GM19397 (cell line): Measurements from ENCODE around the gene SCRN2.

ENCODE experiments used
- ATAC-seq: cut with Tn5 transposase; IDR thresholded peaks from one replicate; pipeline ENCODE4 v1.9.1; 2021; ENCODE audit warnings: mild to moderate bottlenecking, moderate library complexity; ENCODE audit not compliant: unreplicated experiment

The SCRN2 gene

DNA sequence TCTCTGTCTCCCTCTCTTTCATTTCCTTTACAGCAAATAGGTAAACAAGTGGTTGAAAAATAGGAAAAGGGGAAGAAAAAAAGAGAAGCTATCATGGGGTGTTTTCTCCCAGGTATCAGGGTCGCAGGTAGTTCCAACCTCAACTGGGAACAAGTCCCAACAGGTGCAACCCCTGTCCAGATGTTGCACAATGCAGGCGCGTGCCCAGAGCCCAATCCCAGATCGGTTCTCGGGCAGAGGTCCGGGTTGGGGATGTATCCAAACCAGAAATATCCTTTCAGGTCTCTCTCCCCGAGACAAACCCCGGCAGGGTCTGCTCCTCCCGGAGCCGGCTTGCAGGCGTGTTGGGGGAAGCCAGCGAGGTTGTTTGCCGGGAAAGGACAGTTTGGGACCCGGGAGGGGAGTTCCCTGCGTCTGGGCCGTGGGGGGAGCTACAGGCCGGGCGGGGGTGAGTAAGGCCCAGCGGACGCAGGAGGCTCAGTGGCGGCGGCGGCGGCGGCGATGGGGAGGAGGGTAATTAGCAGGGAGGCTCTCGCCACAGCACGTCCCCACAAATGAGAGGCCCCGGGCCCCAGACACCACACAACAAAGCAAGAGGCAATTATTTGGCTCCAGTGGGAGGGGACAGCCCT lies 31.1 kb upstream of the SCRN2 start:
- no peak for ATAC-seq

DNA sequence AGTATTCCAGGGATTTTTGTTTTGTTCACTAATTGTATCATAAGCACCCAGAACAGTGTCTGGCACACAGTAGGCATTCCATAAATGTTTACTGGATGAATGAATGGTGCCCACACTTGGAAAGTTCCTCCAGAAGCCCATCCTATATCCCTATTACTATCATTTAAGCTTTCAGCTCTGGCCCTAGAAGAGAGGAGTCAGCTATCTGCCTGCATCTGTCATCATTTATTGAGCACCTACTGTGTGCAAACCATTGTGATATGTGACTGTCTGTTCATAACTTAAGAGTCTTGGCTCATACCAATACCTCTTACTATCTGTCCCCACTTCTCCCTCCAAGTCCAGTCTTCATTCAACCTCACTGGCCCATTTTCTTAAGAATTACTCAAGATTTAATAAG lies 30.0 kb upstream of the SCRN2 start:
- no peak for ATAC-seq

DNA sequence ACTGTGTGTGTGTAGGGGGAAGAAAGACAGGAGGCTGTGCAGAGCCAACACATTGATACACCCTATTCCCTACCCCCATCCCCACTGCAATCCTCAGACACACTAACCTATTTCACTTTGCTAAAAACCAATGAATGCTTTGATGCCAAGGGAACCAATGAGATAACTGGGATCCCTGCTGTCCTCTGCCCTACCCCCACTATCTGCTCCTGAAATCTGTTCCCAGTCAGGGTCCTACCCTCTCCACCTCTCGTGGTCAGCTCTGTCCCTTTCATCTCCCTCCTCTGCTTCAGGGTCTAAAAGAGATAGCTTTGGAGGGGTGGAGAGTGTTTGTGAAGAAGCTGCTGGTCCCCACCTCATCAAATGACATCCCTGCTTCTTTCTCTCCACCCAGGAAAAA lies 29.0 kb upstream of the SCRN2 start:
- ATAC-seq: no peak

DNA sequence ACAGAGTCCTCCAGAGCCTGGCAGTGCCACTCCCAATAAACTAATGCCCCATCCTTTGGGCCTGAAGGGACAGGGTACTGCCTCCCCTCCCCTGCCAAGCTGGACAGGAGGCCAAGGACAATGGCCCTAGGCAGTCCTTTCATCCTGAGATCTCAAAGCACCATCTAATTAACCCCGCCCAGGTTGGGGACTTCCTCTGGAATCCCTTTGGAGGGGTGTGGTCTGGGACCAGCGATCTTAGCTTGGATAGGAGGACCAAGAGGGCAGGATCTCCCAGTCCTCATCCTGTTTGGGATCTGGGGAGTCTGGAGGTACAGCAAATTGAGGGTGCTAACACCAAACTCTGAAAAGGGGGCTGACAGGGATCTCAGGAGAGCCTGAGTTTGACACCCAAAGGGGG lies 28.0 kb upstream of the SCRN2 start:
- ATAC-seq: no peak

DNA sequence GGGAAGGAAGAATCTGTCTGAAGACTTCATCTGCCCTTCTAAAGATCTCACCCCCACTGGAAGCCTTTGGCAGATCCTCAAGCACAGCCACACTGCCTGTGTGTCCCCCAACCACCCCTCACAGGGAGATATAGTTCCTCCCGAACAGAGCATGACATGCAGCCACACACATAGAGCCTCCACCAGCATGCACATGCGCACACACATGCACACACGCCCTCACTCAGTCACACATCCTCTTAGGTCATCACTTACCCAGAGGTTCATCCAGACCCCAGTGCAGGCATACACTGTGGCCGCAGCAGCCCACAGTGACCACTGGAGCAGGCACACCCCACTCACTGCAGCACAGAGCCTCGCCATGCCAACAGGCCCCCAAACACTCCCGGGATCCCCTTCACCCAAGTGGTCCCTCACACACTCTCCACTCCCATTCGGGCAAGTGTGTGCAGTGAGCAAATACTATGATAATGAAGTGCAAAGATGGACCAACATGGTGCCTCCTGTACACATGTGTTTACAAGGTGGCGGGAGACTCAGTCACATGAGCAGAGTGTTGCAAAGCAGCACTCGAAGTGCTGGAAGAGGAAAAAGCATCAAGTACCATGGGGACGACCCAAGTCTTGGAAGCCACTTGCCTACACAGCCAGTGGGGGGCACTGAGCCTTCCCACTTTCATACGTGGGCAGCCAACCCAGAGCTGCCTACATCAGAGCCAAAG lies 26.9 kb upstream of the SCRN2 start:
- no peak for ATAC-seq

DNA sequence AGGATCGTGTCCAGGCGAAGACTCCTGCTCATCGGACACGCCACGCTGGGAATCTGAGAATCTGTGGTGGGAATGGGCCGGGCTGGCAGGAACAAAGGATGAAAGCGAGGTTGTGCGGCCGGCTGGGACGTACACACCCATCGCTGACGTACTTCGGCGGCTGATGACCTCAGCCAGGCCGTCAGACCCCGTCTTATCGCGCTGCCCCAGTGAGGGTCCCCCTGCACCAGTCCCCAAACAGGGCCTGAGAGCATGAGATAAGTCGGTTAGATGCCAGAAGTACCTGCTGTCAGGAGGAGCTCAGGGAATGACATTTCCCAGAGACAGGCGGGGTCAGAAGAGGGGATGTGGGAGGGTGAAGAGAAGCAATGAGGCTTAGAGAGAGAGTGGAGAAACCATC lies 25.9 kb upstream of the SCRN2 start:
- ATAC-seq: no peak

DNA sequence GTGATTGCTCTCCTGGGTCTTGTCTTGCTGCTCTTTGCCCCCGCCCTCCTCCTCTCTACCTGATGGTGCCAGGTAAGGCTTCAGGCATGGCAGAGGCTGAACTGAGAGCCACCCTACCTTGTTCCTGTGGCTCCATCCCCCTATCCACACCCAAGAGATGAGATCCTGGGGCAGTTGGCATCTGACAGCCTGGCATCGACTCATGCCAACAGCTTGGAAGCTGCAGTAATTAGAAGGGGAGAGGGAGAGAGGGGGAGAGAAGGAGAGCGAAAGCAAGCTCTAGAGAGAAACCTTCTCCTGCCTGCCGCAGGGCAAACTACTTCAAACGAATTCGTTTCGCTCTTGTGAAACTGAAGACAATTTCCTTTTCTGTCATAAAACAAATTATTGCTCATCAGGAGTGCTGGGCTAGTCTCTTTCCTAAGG lies 23.7 kb upstream of the SCRN2 start:
- no peak for ATAC-seq

DNA sequence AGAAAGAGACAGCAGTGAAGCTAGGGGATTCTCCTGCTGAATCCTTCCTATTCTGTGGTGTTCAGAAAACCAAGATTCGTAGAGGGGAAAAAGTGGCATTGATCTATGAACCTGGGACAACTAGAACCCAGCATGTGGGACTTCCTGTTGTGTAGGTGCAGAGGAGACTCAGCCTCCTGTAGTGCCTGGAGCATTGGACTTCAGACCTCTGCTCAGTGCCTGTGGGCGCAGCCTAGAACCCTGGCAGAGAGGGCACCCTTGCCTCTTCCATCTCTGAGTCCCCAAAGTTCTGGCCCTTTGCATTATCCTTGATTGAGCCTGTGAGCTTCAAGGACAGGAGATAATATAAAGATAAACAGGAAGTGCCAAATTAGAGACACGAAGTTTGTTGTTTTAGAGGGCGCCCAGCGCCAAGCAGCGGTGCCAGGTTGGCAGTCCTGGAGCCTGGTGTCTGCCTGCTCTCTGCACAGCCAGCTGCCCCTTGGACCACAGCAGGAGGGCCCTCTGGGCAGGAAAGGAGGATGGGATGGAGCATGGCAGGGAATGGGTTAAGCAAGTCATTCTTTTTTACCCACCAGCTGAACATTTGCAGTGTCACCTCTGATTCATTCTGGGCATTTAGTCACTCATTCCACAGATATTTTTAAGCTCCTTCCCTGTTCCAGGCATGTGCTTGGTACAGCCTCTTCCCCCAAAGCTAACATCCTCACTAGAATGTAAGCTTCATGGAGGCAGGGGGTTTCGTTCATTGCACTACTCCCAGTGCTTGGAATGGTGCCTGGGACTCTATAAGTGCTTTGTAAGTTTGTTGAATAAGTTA lies 21.8 kb upstream of the SCRN2 start:
- ATAC-seq: no peak

DNA sequence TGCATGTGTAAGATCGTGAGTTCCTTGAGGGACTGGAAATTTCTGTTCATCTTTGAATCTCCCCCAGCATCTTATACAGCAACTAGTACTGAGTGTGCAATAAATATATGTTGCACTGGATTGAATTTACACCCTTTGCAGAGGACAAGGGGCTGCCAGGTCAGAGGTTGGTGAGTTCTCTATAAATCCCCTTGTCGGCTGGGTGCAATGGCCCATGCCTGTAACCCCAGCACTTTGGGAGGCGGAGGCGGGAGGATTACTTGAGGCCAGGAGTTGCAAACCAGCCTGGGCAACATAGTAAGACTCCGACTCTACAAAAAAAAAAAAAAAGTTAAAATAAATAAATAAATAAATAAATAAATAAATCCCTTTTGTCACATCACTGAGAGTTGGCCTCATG lies 19.3 kb upstream of the SCRN2 start:
- no peak for ATAC-seq

DNA sequence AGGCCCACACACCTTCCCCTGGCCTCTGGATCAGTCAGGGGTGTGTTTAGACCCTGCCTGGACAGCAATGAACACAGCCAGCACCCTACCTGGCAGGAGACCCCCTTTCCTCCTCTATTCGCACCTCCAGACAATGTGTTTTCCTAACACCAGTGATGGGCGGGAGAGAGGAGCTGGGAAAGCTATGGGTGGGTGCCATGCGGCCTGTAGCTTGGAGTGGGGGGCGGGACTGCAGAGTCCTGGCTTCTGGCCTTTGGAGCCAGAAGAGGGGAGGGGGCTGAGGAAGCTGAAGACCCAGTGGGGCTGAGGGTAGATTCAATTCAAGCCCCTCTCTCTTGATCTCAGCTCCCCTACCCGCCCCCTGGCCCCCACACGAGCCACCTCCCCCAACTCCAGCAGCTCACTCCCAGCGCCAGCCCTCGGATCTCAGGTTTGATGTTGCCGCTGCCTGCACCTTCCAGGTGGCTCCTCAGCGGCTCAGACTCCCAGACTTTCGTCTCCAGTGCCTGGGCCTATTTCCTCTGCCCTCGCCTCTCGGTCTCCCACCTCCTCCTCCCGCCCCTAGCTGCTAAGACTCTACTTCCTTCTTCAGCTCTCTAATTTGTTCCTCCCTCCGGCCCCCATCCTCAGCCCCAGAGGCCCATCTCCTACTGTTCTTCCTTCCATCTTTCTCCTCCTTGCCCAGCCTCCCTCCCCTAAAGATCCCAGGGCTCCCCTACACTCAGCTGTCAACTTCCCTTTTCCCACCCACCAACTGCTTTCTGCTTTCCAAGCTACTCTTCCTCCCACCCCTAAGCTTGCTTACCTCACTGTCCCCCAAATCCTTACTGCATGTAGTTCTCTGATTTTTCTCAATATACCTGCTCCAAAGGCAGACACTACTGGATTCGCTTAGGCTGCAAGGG lies 16.7 kb upstream of the SCRN2 start:
- ATAC-seq: no peak

DNA sequence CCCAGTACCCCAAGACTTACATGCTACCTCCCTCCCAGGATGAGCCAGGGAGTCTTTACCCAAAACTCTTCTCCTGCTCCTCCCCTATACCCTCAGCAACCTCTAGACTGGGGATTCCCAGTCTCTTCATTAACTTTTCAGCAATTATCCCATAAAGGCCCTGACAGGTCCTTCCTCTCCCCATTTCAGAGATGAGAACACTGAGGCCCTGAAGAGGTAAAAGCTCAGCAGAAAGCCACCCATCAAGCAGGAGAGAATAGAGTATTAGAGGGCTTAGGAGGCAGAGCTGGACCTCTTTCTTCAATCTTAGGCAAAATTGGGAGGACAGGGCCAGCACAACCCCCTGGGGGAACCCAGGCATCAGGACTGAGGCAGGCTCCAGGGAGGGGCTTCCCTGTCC lies 15.8 kb upstream of the SCRN2 start:
- no peak for ATAC-seq

DNA sequence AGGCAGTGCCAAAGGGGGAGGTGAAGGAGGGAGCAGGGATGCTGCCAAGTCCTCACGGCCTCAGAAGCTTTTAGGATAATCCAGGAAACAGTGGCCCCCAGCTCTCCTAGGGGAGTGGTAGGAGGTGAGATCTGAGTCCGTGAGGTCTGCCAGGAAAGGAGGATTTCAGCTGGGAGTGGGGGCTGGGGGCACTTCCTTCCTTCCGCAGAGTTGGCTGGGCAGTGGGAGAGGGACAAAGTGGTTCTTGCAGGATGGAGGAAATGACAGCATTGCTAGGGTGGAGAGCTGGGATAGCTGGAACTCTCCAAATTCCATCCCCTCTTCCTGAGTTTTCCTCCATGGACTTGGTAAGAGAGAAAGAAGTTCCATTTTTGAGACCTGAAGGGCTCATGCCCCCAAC lies 14.7 kb upstream of the SCRN2 start:
- ATAC-seq: no peak

DNA sequence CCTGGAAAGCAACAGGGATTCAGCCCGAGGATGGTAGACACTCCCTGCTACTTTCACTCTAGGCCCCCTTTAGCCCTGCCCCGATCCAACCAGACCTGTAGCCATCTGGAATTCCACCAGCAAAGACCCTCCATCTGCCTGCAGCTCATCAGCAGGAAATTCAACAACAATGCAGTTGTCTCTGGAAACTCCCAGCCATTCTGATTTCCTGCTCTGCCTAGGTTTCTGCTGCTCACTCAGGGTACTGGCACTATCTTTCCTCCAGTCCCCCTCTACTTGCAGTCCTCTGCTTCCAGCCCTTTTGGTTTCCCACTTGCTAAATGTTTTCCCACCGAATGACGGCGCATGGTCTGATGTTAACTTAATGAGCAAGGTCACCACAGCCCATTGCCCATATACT lies 12.5 kb upstream of the SCRN2 start:
- ATAC-seq: no peak

DNA sequence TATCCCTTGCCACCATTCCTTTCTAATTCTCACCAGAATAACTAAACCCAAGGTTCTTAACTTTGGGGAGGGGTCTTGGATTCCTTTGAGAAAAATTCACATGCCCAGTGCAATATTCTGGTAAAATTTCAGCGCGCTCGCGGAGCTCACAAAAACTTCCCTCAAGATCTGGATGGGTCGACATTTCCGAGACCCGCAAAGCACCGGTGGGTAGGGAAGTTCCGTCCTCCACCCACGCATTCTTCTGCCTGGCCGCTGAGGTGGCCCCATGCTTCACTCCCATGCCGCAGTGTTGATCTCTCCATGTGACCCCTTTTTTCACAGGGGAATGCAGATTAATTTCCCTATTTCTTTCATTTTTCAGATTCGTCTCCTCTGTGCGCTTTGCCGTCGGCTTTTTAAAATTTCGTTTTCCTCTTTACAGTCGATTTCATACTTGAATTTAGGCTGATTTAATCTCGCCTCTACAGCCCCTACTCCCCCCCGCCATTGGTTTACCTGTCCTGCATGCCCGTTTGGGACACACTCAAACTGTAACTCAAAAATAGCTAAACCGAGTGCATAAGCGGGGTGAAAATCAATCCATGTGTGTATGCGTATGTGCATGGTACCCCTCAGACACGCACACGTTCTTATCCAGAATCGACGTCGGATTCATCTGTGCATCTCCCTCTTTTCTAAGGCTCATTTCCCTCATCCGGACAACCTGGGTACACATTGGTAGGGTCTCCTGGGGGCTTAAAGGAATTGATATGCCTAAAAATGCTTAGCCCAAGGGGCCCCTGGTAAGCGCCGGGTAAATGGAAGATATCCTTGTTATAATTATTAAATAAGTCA lies 11.3 kb upstream of the SCRN2 start:
- ATAC-seq: no peak

DNA sequence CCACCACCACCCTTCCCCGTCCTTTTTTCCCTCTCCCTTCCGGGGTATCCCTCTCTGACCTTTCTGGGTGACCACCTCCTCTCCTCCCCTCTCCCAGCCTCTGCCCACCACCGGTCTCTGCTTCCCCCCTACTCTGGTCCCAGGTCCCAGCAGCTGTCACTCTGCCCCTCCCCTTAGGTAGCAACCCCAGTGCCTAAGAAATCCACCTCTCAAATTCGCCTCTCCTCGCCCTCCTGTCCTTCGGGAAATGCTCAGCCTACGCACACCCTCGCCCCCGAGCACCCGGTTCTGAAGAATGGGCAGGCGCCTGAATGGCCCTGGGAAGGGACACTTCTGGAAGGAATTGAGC lies 10.7 kb upstream of the SCRN2 start:
- ATAC-seq: no peak

DNA sequence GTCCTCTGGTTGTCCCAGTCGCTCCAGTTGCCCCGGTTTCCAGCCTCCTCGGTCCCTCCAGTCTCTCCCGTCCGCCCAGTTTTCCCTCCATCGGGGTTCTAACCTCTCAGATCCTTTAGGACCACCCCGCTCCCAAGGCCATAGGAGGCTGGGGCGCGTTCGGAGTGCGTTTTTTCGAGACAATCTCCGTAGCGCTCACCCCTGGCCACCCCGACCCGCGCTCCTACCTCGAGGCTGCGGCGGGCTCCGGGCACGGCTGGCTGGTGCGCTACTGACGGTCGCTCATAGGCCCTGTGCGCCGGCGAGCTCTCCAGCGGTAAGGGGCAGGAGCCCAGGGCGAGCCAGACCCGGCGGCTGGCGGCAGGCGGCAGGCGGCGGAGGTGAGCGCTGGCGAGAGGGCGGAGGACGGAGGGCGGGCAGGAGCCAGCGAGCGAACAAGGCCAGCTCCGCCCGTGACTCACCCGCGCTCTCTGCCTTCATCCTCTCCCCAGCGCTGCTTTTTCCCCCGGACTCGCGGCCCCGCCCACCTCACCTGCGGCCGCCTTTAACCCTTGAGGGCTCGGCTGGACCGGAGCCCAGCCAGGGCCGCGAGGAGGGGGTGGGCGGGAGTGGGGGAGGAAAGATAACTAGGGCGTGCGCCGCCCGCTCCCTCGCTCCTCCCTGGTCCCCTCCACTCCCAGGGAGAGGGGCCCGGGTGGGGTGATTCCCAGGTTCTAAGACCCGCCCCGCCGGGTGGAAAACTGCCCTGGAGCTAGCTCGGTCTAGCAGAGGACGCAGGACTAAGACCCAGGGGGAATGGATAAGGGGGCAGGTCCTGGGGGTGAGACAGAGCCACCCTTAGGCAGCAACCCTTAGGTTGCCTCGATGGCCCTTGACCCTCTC lies 9.9 kb upstream of the SCRN2 start, which contains the start of gene SP6:
Gene SP6 (minus strand): TSS at position 472 of the 882 bp plus-strand sequence. CDS start 2,734 bp downstream, outside the sequence.
- ATAC-seq: no peak

DNA sequence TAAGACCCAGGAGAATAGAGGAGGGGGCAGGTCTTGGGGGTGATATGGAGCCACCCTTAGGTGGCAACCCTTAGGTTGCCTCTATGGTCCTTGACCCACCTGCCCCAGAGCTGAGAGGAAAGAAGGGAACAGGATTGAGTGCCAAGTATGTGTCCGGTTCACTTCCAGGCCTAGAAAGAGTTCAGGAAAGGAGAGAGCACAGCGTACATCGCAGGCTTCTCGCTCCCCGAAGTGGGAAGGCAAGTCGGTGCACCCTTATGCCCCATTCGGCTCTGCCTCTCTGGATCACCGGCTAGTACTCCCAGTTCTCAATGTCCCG lies 9.3 kb upstream of the SCRN2 start:
- no peak for ATAC-seq

DNA sequence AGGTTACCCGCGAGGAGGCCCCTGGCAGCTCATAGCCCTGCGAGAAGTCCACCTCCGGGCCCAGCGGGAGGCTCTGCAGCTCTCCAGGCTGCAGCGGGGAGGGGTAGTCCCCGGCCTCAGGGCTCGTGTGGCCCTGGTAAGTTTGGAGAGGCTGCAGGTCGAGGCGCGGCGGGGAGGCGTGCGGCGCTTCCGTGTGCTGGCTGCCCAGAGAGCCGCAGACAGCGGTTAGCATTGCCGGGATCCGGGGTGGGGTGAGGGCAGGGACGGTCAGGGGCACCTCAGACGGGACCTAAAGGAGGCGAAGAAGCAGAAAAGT lies 7.1 kb upstream of the SCRN2 start:
- no peak for ATAC-seq
